GM19035 (cell line): Measurements from ENCODE around the gene ZNF775.

Experiments used
- ATAC-seq: cut with Tn5 transposase; IDR thresholded peaks from one replicate; pipeline ENCODE4 v1.9.1; 2021; ENCODE audit not compliant: unreplicated experiment

Gene ZNF775

GRCh38 chr7:150378853-150379440 is at the start of gene ZNF775:
ZNF775 (plus strand) TSS chr7:150379330; CDS start chr7:150388471, 9,141 bp downstream.
- peak; percentile 82 for ATAC-seq

GRCh38 chr7:150329331-150330120 is 49.6 kb upstream of the ZNF775 start:
- ATAC-seq, result no peak

- no peak for ATAC-seq
Observed at GRCh38 chr7:150330211-150330885, 48.8 kb upstream of the ZNF775 start.

GRCh38 chr7:150332852-150333635 is 46.1 kb upstream of the ZNF775 start:
- no peak for ATAC-seq

- ATAC-seq, result no peak
Observed at GRCh38 chr7:150333659-150334058, 45.5 kb upstream of the ZNF775 start.

GRCh38 chr7:150334108-150334507 is 45.0 kb upstream of the ZNF775 start:
- ATAC-seq, result no peak

GRCh38 chr7:150335108-150335773 is 43.9 kb upstream of the ZNF775 start:
- ATAC-seq, result no peak

- ATAC-seq, result no peak
Observed at GRCh38 chr7:150335774-150336112, 43.4 kb upstream of the ZNF775 start.

- no peak for ATAC-seq
Observed at GRCh38 chr7:150336746-150337145, 42.4 kb upstream of the ZNF775 start.

GRCh38 chr7:150337179-150337578 is 42.0 kb upstream of the ZNF775 start:
- ATAC-seq, result no peak

- no peak for ATAC-seq
Observed at GRCh38 chr7:150337659-150338081, 41.5 kb upstream of the ZNF775 start.

GRCh38 chr7:150338166-150338829 is 40.8 kb upstream of the ZNF775 start:
- no peak for ATAC-seq

GRCh38 chr7:150339409-150339809 is 39.7 kb upstream of the ZNF775 start:
- no peak for ATAC-seq

GRCh38 chr7:150340024-150340749 is 38.9 kb upstream of the ZNF775 start:
- ATAC-seq, result no peak

GRCh38 chr7:150340875-150341262 is 38.3 kb upstream of the ZNF775 start:
- ATAC-seq, result no peak

GRCh38 chr7:150341263-150342120 is 37.6 kb upstream of the ZNF775 start, which contains the start of gene RARRES2:
RARRES2 (minus strand) TSS chr7:150341629; CDS start chr7:150340609, 1,020 bp downstream.
- no peak for ATAC-seq

GRCh38 chr7:150342121-150342408 is 37.1 kb upstream of the ZNF775 start:
- ATAC-seq, result no peak

- no peak for ATAC-seq
Observed at GRCh38 chr7:150343225-150343624, 35.9 kb upstream of the ZNF775 start.

- no peak for ATAC-seq
Observed at GRCh38 chr7:150344299-150344698, 34.8 kb upstream of the ZNF775 start.
